CD4-positive, alpha-beta T cell (primary cell): Measurements from ENCODE around the gene MAMDC2. TPM values are rescaled to one million over a fixed set of nuclear protein-coding genes. Genes with fewer than 3 reads are reported as not detected.

Source experiments
- ATAC-seq: fragments of 200-7000 bp; cut with Tn5 transposase; one replicate; pipeline ENCODE4 v1.10.0; 2022; ENCODE audit warnings: mild to moderate bottlenecking; ENCODE audit not compliant: poor library complexity
- CTCF ChIA-PET: fragments of 350-600 bp; sonication (Branson Sonifier 250); formaldehyde crosslinking; loops from one replicate; lab custom pipeline; 2021; ENCODE audit warnings: antibody characterized with exemption, inconsistent platforms; lab: Charles Lee
- POLR2A ChIA-PET: fragments of 350-600 bp; sonication (Branson Sonifier 250); formaldehyde crosslinking; loops from one replicate; lab custom pipeline; 2021; ENCODE audit warnings: antibody characterized with exemption, inconsistent platforms; lab: Charles Lee
- DNase-seq, 14 experiments: peaks; one replicate each; pipeline ENCODE4 v3.0.0-alpha.2; 2013 to 2020; ENCODE audit warnings: mixed read lengths in 2 of 14
- H3K27ac ChIP-seq, 2 donors: one replicate each; pipeline versions ENCODE4 v1.5.1 to v1.7.0; 2013; ENCODE audit warnings: low read length in 2 of 2, low read depth in 1 of 2, mild to moderate bottlenecking in 1 of 2
- H3K27me3 ChIP-seq, 2 experiments: 1 replicate in 1 of 2; 2 replicates in 1 of 2; pipeline versions ENCODE4 v1.6.1 to v1.7.0; 2013; ENCODE audit warnings: low read length in 2 of 2, control low read depth in 1 of 2, mild to moderate bottlenecking in 1 of 2, moderate library complexity in 1 of 2; ENCODE audit not compliant: insufficient read depth in 2 of 2, control insufficient read depth in 1 of 2
- H3K36me3 ChIP-seq: one replicate; pipeline ENCODE4 v1.6.1; 2013; ENCODE audit warnings: low read length, control low read depth; ENCODE audit not compliant: insufficient read depth
- H3K4me1 ChIP-seq: one replicate; pipeline ENCODE4 v1.6.1; 2013; ENCODE audit warnings: low read length, control low read depth; ENCODE audit not compliant: insufficient read depth
- H3K4me3 ChIP-seq: one replicate; pipeline ENCODE4 v1.5.1; 2013; ENCODE audit warnings: mild to moderate bottlenecking, low read length, moderate library complexity
- H3K9me3 ChIP-seq, 2 experiments: 1 replicate in 1 of 2; 2 replicates in 1 of 2; pipeline versions ENCODE4 v1.6.1 to v1.7.0; 2013; ENCODE audit warnings: low read length in 2 of 2, mild to moderate bottlenecking in 2 of 2, control low read depth in 1 of 2, moderate library complexity in 1 of 2; ENCODE audit not compliant: control insufficient read depth in 1 of 2, insufficient read depth in 1 of 2
- H3K27ac Mint-ChIP-seq: one replicate; pipeline ENCODE4 v1.8.0; 2020; ENCODE audit warnings: mixed read lengths
- H3K27me3 Mint-ChIP-seq: one replicate; pipeline ENCODE4 v1.8.0; 2021; ENCODE audit warnings: mixed read lengths
- H3K36me3 Mint-ChIP-seq: one replicate; pipeline ENCODE4 v1.8.0; 2021; ENCODE audit warnings: low read depth, mixed read lengths
- H3K4me1 Mint-ChIP-seq: one replicate; pipeline ENCODE4 v1.8.0; 2021; ENCODE audit warnings: low read depth, mixed read lengths
- H3K4me3 Mint-ChIP-seq: one replicate; pipeline ENCODE4 v1.8.0; 2020; ENCODE audit warnings: mild to moderate bottlenecking, mixed read lengths
- H3K9me3 Mint-ChIP-seq: one replicate; pipeline ENCODE4 v1.8.0; 2020; ENCODE audit warnings: mixed read lengths
- intact Hi-C, 2 experiments: fragments of 100-400 bp; cut with DNase I in 1 of 2; cut with micrococcal nuclease in 1 of 2; formaldehyde crosslinking; loops; one replicate each; pipeline versions ENCODE4 v1.15.1 to v1.9.0; 2023 to 2025; cut with DNase I, micrococcal nuclease
- total RNA-seq, 174 experiments: library from RNA in 2 of 174; stranded (reverse) in 2 of 174; gene quantifications; one replicate each; pipeline ENCODE4 v1.2.3 and lab custom pipeline; 2021 to 2026
- TF ChIP-seq, protein P1 (sequence below): fragments of 200-600 bp; IDR thresholded peaks from one replicate; pipeline ENCODE4 v1.8.0; 2022; ENCODE audit warnings: antibody characterized with exemption, mild to moderate bottlenecking

MAMDC2 gene
- total RNA-seq, 2 experiments from 2014 or later, result 0.08 TPM; not detected in 1

GRCh38 chr9:70061776-70062175 is 18.1 kb downstream of the MAMDC2 start:
- ChIA-PET POLR2A (no interaction called here), CTCF (no interaction called here)
- peaks cover 40% of the 10 kb centered on the region for H3K27me3 Mint-ChIP-seq
- H3K27me3 ChIP-seq, result peaks cover 0 to 2% of the 10 kb centered on the region in 2 experiments
- no peaks in the 10 kb centered on the region for H3K4me1 Mint-ChIP-seq
- TF ChIP-seq, protein P1, sequence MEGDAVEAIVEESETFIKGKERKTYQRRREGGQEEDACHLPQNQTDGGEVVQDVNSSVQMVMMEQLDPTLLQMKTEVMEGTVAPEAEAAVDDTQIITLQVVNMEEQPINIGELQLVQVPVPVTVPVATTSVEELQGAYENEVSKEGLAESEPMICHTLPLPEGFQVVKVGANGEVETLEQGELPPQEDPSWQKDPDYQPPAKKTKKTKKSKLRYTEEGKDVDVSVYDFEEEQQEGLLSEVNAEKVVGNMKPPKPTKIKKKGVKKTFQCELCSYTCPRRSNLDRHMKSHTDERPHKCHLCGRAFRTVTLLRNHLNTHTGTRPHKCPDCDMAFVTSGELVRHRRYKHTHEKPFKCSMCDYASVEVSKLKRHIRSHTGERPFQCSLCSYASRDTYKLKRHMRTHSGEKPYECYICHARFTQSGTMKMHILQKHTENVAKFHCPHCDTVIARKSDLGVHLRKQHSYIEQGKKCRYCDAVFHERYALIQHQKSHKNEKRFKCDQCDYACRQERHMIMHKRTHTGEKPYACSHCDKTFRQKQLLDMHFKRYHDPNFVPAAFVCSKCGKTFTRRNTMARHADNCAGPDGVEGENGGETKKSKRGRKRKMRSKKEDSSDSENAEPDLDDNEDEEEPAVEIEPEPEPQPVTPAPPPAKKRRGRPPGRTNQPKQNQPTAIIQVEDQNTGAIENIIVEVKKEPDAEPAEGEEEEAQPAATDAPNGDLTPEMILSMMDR, result no peak
- DNase-seq, result no peak
- no peak overlapping the region for H3K4me3 Mint-ChIP-seq
- ATAC-seq, result no peak
- intact Hi-C loops, result no loop called here
- H3K27ac ChIP-seq, result no peak overlapping the region
- H3K9me3 Mint-ChIP-seq, result no peaks in the 10 kb centered on the region
- H3K4me1 ChIP-seq, result no peaks in the 10 kb centered on the region
- H3K36me3 Mint-ChIP-seq, result no peaks in the 10 kb centered on the region
- no peaks in the 10 kb centered on the region for H3K9me3 ChIP-seq
- no peak overlapping the region for H3K4me3 ChIP-seq
- H3K36me3 ChIP-seq, result no peaks in the 10 kb centered on the region
- H3K27ac Mint-ChIP-seq, result no peak overlapping the region

- Histone ChIP-seq H3K27me3 (peaks cover 0 to 2% of the 10 kb centered on the region in 2 experiments), H3K9me3 (no peaks in the 10 kb centered on the region), H3K36me3 (no peaks in the 10 kb centered on the region), H3K27ac (no peak overlapping the region), H3K4me3 (no peak overlapping the region), H3K4me1 (no peaks in the 10 kb centered on the region)
- no peaks in the 10 kb centered on the region for H3K9me3 Mint-ChIP-seq
- DNase-seq (no peak), ATAC-seq (no peak)
- CTCF ChIA-PET, result no interaction called here
- intact Hi-C loops, result no loop called here
- POLR2A ChIA-PET, result no interaction called here
- H3K27ac Mint-ChIP-seq, result no peak overlapping the region
- no peaks in the 10 kb centered on the region for H3K4me1 Mint-ChIP-seq
- TF ChIP-seq, protein P1, result no peak
- H3K4me3 Mint-ChIP-seq, result no peak overlapping the region
- peaks cover 46% of the 10 kb centered on the region for H3K27me3 Mint-ChIP-seq
- H3K36me3 Mint-ChIP-seq, result no peaks in the 10 kb centered on the region
Observed at GRCh38 chr9:70064496-70064895, 20.8 kb downstream of the MAMDC2 start.

GRCh38 chr9:70065572-70065971 is 21.9 kb downstream of the MAMDC2 start:
- Mint-ChIP-seq H3K4me1 (no peaks in the 10 kb centered on the region), H3K4me3 (no peak overlapping the region), H3K27me3 (peaks cover 44% of the 10 kb centered on the region), H3K36me3 (no peaks in the 10 kb centered on the region), H3K9me3 (no peaks in the 10 kb centered on the region), H3K27ac (no peak overlapping the region)
- ChIA-PET CTCF (no interaction called here), POLR2A (no interaction called here)
- Histone ChIP-seq H3K4me3 (no peak overlapping the region), H3K27ac (no peak overlapping the region), H3K4me1 (no peaks in the 10 kb centered on the region), H3K27me3 (no peaks in the 10 kb centered on the region), H3K36me3 (no peaks in the 10 kb centered on the region), H3K9me3 (no peaks in the 10 kb centered on the region)
- ATAC-seq (no peak), DNase-seq (no peak)
- TF ChIP-seq, protein P1, result no peak
- intact Hi-C loops, result no loop called here
